ENCODE measurements around the gene LPCAT2. TPM values are rescaled to one million over a fixed set of nuclear protein-coding genes. Genes with fewer than 3 reads are reported as not detected.

LPCAT2 gene
- polyA plus RNA-seq, 2 of the 4 experiments (the other 2 are of a cell fraction): 8.0 to 16.3 TPM

GRCh38 chr16:55495616-55496289, 13.1 kb upstream of the LPCAT2 start:
- no peaks in the 10 kb centered on the region for H3K9me3 ChIP-seq
- FAIRE-seq: no peak
- ChIA-PET POLR2A (no interaction called here), CTCF (interaction anchor here (0.6 to 3.9 kb wide), 9 partner anchors 10 to 208 kb away, joined by 3 to 25 read pairs (median 3); no protein-coding TSS in a partner anchor)
- H3K4me1 ChIP-seq: 0 out of 3 replicates have a peak, but pooled peaks cover 5% of the 10 kb centered on the region
- no peak overlapping the region for H3K27ac ChIP-seq
- TF ChIP-seq RFX5 (IDR thresholded peaks at IDR 0.05) (peak; percentile 82), CEBPB (IDR thresholded peaks at IDR 0.05) (no peak)
- H3K4me3 ChIP-seq: no peak overlapping the region
- no peak for DNase-seq (ENCODE audit: low read depth in 1 of 2, low spot score in 1 of 2)
- no peak overlapping the region for H3K4me2 ChIP-seq
- no peak for ATAC-seq
- whole genome bisulfite sequencing (ENCODE audit: missing lambda C conversion rate): 74% methylated on average over 7 of the region's 7 CpGs

GRCh38 chr16:55496509-55497145, 12.2 kb upstream of the LPCAT2 start:
- peak; percentile 62 for TF ChIP-seq ZFP36 (IDR thresholded peaks at IDR 0.05; ENCODE audit: borderline replicate concordance, partially characterized antibody)
- TF ChIP-seq KDM1A (IDR thresholded peaks at IDR 0.05; ENCODE audit: low read depth): no peak
- TF ChIP-seq CHD2 (IDR thresholded peaks at IDR 0.05; ENCODE audit: low read length, partially characterized antibody): no peak
- no peak for TF ChIP-seq BHLHE40 (IDR thresholded peaks at IDR 0.05; ENCODE audit: low read depth, low read length)
- Histone ChIP-seq H3K27ac (no peak overlapping the region), H3K4me1 (0 out of 3 replicates have a peak, but pooled peaks cover 5% of the 10 kb centered on the region), H3K9me3 (no peaks in the 10 kb centered on the region), H3K4me2 (no peak overlapping the region), H3K4me3 (no peak overlapping the region)
- FAIRE-seq: no peak
- WGBS (ENCODE audit: missing lambda C conversion rate): 75% methylated on average over 8 of the region's 8 CpGs
- DNase-seq (ENCODE audit: low read depth in 1 of 2, low spot score in 1 of 2): no peak
- no peak for ATAC-seq
- ChIA-PET POLR2A (no interaction called here), CTCF (interaction anchor here (1.7 kb wide), 1 partner anchor 32 kb away, joined by 5 read pairs; no protein-coding TSS in a partner anchor)

- no peak for FAIRE-seq
Observed at GRCh38 chr16:55497558-55497957, 11.3 kb upstream of the LPCAT2 start.

More at GRCh38 chr16:55497558-55497957, 11.3 kb upstream of the LPCAT2 start:
- DNase-seq (ENCODE audit: low read depth in 1 of 2, low spot score in 1 of 2): no peak
- H3K4me1 ChIP-seq: peaks cover 11% of the 10 kb centered on the region
- no peak overlapping the region for H3K4me2 ChIP-seq
- TF ChIP-seq PHF8 (IDR thresholded peaks at IDR 0.05; ENCODE audit: borderline replicate concordance, low read depth): no peak
- no peak for TF ChIP-seq ZC3H11A (IDR thresholded peaks at IDR 0.05)
- no peak for TF ChIP-seq SREBF2 (IDR thresholded peaks at IDR 0.05)
- no peak for TF ChIP-seq REST (IDR thresholded peaks at IDR 0.05)
- no peak for TF ChIP-seq FOSL2 (IDR thresholded peaks at IDR 0.05)
- no peak for TF ChIP-seq FOSL2 (CRISPR knock-in tag; IDR thresholded peaks at IDR 0.05)
- TF ChIP-seq CBX8 (IDR thresholded peaks at IDR 0.05): no peak
- TF ChIP-seq SMC3 (IDR thresholded peaks at IDR 0.05): no peak
- no peak for TF ChIP-seq NFE2L2 (conservative IDR thresholded peaks at IDR 0.05; ENCODE audit: low read length)
- TF ChIP-seq HES2 (IDR thresholded peaks at IDR 0.05): no peak
- TF ChIP-seq BCL3 (IDR thresholded peaks at IDR 0.05): no peak
- no peak for TF ChIP-seq ZNF302 (CRISPR knock-in tag; IDR thresholded peaks at IDR 0.05)
- TF ChIP-seq JUNB (IDR thresholded peaks at IDR 0.05): no peak
- TF ChIP-seq RARB (CRISPR knock-in tag; IDR thresholded peaks at IDR 0.05): no peak
- no peak for TF ChIP-seq HOXB5 (CRISPR knock-in tag; IDR thresholded peaks at IDR 0.05)
- TF ChIP-seq HEYL (CRISPR knock-in tag; IDR thresholded peaks at IDR 0.05): no peak
- ATAC-seq: no peak
- 88% methylated on average over 5 of the region's 5 CpGs for WGBS (ENCODE audit: missing lambda C conversion rate)
- ChIA-PET CTCF (interaction anchor here (1.7 kb wide), 1 partner anchor 33 kb away, joined by 5 read pairs; no protein-coding TSS in a partner anchor), POLR2A (no interaction called here)
- no peak overlapping the region for H3K4me3 ChIP-seq
- no peaks in the 10 kb centered on the region for H3K9me3 ChIP-seq
- no peak overlapping the region for H3K27ac ChIP-seq
